MCF 10A (cell line): ENCODE results near the gene SCUBE1. TPM values are rescaled to one million over a fixed set of nuclear protein-coding genes. Genes with fewer than 3 reads are reported as not detected.

Source experiments
- BruUV-seq: library from RNA; stranded (reverse); fragments of 400-500 nt; replicated peaks from 2 replicates; lab custom pipeline; 2021; lab: Mats Ljungman, UMichigan
- CTCF ChIA-PET: fragments of 300-600 bp; sonication (Branson Sonifier 250); formaldehyde crosslinking; extraction: SDS; loops from one replicate; lab custom pipeline; 2021; ENCODE audit warnings: antibody characterized with exemption, inconsistent platforms; lab: Yijun Ruan, JAX
- POLR2A ChIA-PET: fragments of 300-600, 350-650 bp; sonication (Branson Sonifier 250); formaldehyde crosslinking; extraction: SDS; loops from one replicate; lab custom pipeline; 2020; ENCODE audit warnings: antibody characterized with exemption, inconsistent platforms; lab: Yijun Ruan, JAX
- DNase-seq: peaks from one replicate; pipeline ENCODE4 v3.0.0-alpha.2; 2018; ENCODE audit not compliant: unreplicated experiment
- H3K27ac Mint-ChIP-seq: one replicate; pipeline ENCODE4 v1.8.0; 2022; ENCODE audit warnings: mild to moderate bottlenecking, low read depth, mixed read lengths; ENCODE audit not compliant: unreplicated experiment
- H3K27me3 Mint-ChIP-seq: one replicate; pipeline ENCODE4 v1.8.0; 2022; ENCODE audit warnings: mixed read lengths; ENCODE audit not compliant: insufficient read depth, unreplicated experiment
- H3K36me3 Mint-ChIP-seq: one replicate; pipeline ENCODE4 v1.8.0; 2022; ENCODE audit warnings: mild to moderate bottlenecking, moderate library complexity, mixed read lengths; ENCODE audit not compliant: insufficient read depth, unreplicated experiment
- H3K4me1 Mint-ChIP-seq: one replicate; pipeline ENCODE4 v1.8.0; 2022; ENCODE audit warnings: mixed read lengths; ENCODE audit not compliant: insufficient read depth, unreplicated experiment
- H3K4me3 Mint-ChIP-seq: one replicate; pipeline ENCODE4 v1.8.0; 2022; ENCODE audit warnings: mild to moderate bottlenecking, moderate library complexity, mixed read lengths; ENCODE audit not compliant: unreplicated experiment
- H3K9me3 Mint-ChIP-seq: one replicate; pipeline ENCODE4 v1.8.0; 2022; ENCODE audit warnings: mixed read lengths; ENCODE audit not compliant: unreplicated experiment
- CTCF ChIP-seq: fragments of 200-600 bp; IDR thresholded peaks from one replicate; pipeline ENCODE4 v1.8.0; 2022; ENCODE audit warnings: antibody characterized with exemption, mild to moderate bottlenecking; ENCODE audit not compliant: unreplicated experiment
- intact Hi-C: fragments of 100-400 bp; cut with micrococcal nuclease; formaldehyde crosslinking; loops from 2 replicates; pipeline ENCODE4 v1.14.1; 2022
- total RNA-seq: library from RNA; stranded (reverse); gene quantifications from 2 replicates; pipeline ENCODE4 v1.2.3, GENCODE V29; 2022

The SCUBE1 gene
- total RNA-seq, 1 experiment from 2014 or later: not detected

GRCh38 chr22:43230971-43231723 is 112.0 kb downstream of the SCUBE1 start:
- Mint-ChIP-seq H3K27ac (no peak overlapping the region), H3K9me3 (no peaks in the 10 kb centered on the region), H3K4me1 (peaks cover 12% of the 10 kb centered on the region), H3K4me3 (no peak overlapping the region), H3K27me3 (peaks cover 43% of the 10 kb centered on the region), H3K36me3 (peaks cover 7% of the 10 kb centered on the region)
- DNase-seq: peak; percentile 65
- ChIA-PET CTCF (interaction anchor here (0.5 to 3.2 kb wide), 25 partner anchors 9 to 1376 kb away, joined by 3 to 34 read pairs (median 4); no protein-coding TSS in a partner anchor), POLR2A (no interaction called here)
- intact Hi-C loops: loop anchor here (1.0 to 2.0 kb wide), 3 partner anchors 44 to 154 kb away; no protein-coding TSS in a partner anchor
- TF ChIP-seq CTCF: peak; percentile 94
- BruUV-seq: no TSS peak

- peaks cover 7% of the 10 kb centered on the region for H3K36me3 Mint-ChIP-seq
- intact Hi-C loops: loop anchor here (2.0 kb wide), 1 partner anchor 44 kb away; no protein-coding TSS in a partner anchor
- no peak overlapping the region for H3K27ac Mint-ChIP-seq
- no TSS peak for BruUV-seq
- CTCF ChIA-PET: interaction anchor here (0.5 to 2.2 kb wide), 9 partner anchors 16 to 173 kb away, joined by 3 to 34 read pairs (median 4); no protein-coding TSS in a partner anchor
- DNase-seq: no peak
- peaks cover 12% of the 10 kb centered on the region for H3K4me1 Mint-ChIP-seq
- H3K9me3 Mint-ChIP-seq: no peaks in the 10 kb centered on the region
- no peak overlapping the region for H3K4me3 Mint-ChIP-seq
- H3K27me3 Mint-ChIP-seq: peaks cover 38% of the 10 kb centered on the region
- TF ChIP-seq CTCF: no peak
- POLR2A ChIA-PET: no interaction called here
Measured at GRCh38 chr22:43230571-43230970, 112.6 kb downstream of the SCUBE1 start.

GRCh38 chr22:43228863-43229262 is 114.3 kb downstream of the SCUBE1 start:
- Mint-ChIP-seq H3K4me3 (no peak overlapping the region), H3K4me1 (peaks cover 12% of the 10 kb centered on the region), H3K9me3 (no peaks in the 10 kb centered on the region), H3K27me3 (peaks cover 44% of the 10 kb centered on the region), H3K27ac (no peak overlapping the region), H3K36me3 (peaks cover 7% of the 10 kb centered on the region)
- BruUV-seq: no TSS peak
- no peak for TF ChIP-seq CTCF
- no peak for DNase-seq
- ChIA-PET POLR2A (no interaction called here), CTCF (interaction anchor here (0.7 to 1.9 kb wide), 7 partner anchors 16 to 380 kb away, joined by 3 to 10 read pairs (median 4); no protein-coding TSS in a partner anchor)
- intact Hi-C loops: no loop called here

- intact Hi-C loops: no loop called here
- H3K36me3 Mint-ChIP-seq: peaks cover 4% of the 10 kb centered on the region
- TF ChIP-seq CTCF: peak; percentile 34
- no peak overlapping the region for H3K27ac Mint-ChIP-seq
- H3K27me3 Mint-ChIP-seq: peaks cover 43% of the 10 kb centered on the region
- CTCF ChIA-PET: interaction anchor here (0.7 to 1.2 kb wide), 3 partner anchors 15 to 380 kb away, joined by 3 read pairs; no protein-coding TSS in a partner anchor
- DNase-seq: peak; percentile 47
- H3K4me1 Mint-ChIP-seq: peaks cover 12% of the 10 kb centered on the region
- H3K9me3 Mint-ChIP-seq: no peaks in the 10 kb centered on the region
- BruUV-seq: no TSS peak
- POLR2A ChIA-PET: no interaction called here
- no peak overlapping the region for H3K4me3 Mint-ChIP-seq
Measured at GRCh38 chr22:43228330-43228729, 114.8 kb downstream of the SCUBE1 start.
